K562 (cell line): ENCODE measurements around the gene ABCC10. TPM values are rescaled to one million over a fixed set of nuclear protein-coding genes. Genes with fewer than 3 reads are reported as not detected.

Experiments
- CEBPG ChIP-seq, 3 experiments: fragments of 200-800 bp in 1 of 3; sonication (Bioruptor generic) in 1 of 3; sonication (generic) in 1 of 3; formaldehyde crosslinking in 1 of 3; IDR thresholded peaks in 2 of 3; conservative IDR thresholded peaks in 1 of 3; 2 replicates each; pipeline versions ENCODE4 v1.6.1 to v1.8.0; 2016 to 2022; ENCODE audit warnings: missing compliant biosample characterization in 2 of 3, missing genetic modification characterization in 2 of 3, mild to moderate bottlenecking in 1 of 3, missing genetic modification reagents in 1 of 3
- HDAC6 ChIP-seq: IDR thresholded peaks from 2 replicates; pipeline ENCODE4 v1.6.1; 2012; ENCODE audit warnings: low read depth, mild to moderate bottlenecking, control low read depth, inconsistent platforms, low read length, moderate library complexity
- ZBTB11 ChIP-seq, 3 experiments: fragments of 200-800 bp in 1 of 3; fragments of 250-450 bp in 1 of 3; fragments of 450-650 bp in 1 of 3; sonication (Bioruptor Pico) in 1 of 3; sonication (Bioruptor generic) in 1 of 3; formaldehyde crosslinking in 1 of 3; IDR thresholded peaks; 2 replicates each; pipeline versions ENCODE4 v1.6.1 to v1.8.0; 2016 to 2022; ENCODE audit warnings: mild to moderate bottlenecking in 2 of 3, missing genetic modification characterization in 2 of 3, missing compliant biosample characterization in 1 of 3, moderate library complexity in 1 of 3
- ZBTB43 ChIP-seq: sonication (generic); formaldehyde crosslinking; IDR thresholded peaks from 2 replicates; pipeline ENCODE4 v1.8.0; 2023; ENCODE audit warnings: mild to moderate bottlenecking, missing genetic modification reagents
- polyA plus RNA-seq, 8 experiments: library from polyadenylated mRNA; depleted of rRNA in 4 of 8; stranded (reverse) in 5 of 8; unstranded in 3 of 8; fragments of >200 nt; fragmentation: Nextera tagmentation in 2 of 8; fragmentation: Illumina TruSeq in 1 of 8; extraction: Ambion mirVana in 2 of 8; extraction: Trizol in 1 of 8; gene quantifications; 2 replicates each; pipeline versions ENCODE4 v1.2.1 to v1.2.3, GENCODE V29; 2011 to 2014; ENCODE audit warnings: inconsistent platforms in 1 of 8, missing spikeins in 1 of 8
- total RNA-seq, 7 experiments: library from RNA; depleted of rRNA in 6 of 7; stranded (reverse); fragments of >200 nt in 6 of 7; fragmentation: Illumina TruSeq in 2 of 7; extraction: Trizol in 2 of 7; gene quantifications; 2 replicates each; pipeline versions ENCODE4 v1.2.1 to v1.2.3, GENCODE V29; 2011 to 2021; ENCODE audit warnings: low replicate concordance in 1 of 7

Gene ABCC10
- total and polyA plus RNA-seq, 9 of the 15 experiments (the other 6 are each of a cell fraction or from before 2014, with no cell fraction given), result 2.4 to 29.1 (median 13.7) TPM

DNA sequence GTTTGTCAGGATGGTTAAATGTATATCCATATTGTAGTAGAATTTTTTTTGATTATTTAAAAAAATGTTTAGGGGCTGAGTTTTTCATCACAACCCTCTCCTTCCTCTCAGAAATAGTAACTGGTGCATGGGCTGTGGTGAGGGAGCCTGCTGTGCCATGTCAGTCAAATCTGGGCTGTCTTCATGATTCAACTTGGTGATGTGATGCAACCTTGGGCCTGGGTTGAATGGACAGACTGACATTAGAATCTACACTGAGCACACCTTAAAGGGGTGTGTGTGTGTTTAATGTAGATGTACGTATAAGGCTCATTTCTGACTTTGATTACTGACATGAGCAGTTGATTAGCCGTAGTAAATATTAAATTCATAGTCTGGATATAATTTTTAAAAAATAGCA lies 53.7 kb downstream of the ABCC10 start (continued):
- TF ChIP-seq CEBPG (CRISPR knock-in tag; IDR thresholded peaks at IDR 0.05) (peak; percentile 80), CEBPG (tag; conservative IDR thresholded peaks at IDR 0.05 in 1 of 2, IDR thresholded peaks at IDR 0.05 in 1 of 2) (peak; percentile 68 to 72), ZBTB43 (CRISPR knock-in tag) (no peak), HDAC6 (no peak), ZBTB11 (CRISPR knock-in tag; IDR thresholded peaks at IDR 0.05) (no peak)
